Measurements from ENCODE around the gene NOP16.

GRCh38 chr5:176436656-176437055 lies 48.3 kb upstream of the NOP16 start:
- TF ChIP-seq, protein P1, sequence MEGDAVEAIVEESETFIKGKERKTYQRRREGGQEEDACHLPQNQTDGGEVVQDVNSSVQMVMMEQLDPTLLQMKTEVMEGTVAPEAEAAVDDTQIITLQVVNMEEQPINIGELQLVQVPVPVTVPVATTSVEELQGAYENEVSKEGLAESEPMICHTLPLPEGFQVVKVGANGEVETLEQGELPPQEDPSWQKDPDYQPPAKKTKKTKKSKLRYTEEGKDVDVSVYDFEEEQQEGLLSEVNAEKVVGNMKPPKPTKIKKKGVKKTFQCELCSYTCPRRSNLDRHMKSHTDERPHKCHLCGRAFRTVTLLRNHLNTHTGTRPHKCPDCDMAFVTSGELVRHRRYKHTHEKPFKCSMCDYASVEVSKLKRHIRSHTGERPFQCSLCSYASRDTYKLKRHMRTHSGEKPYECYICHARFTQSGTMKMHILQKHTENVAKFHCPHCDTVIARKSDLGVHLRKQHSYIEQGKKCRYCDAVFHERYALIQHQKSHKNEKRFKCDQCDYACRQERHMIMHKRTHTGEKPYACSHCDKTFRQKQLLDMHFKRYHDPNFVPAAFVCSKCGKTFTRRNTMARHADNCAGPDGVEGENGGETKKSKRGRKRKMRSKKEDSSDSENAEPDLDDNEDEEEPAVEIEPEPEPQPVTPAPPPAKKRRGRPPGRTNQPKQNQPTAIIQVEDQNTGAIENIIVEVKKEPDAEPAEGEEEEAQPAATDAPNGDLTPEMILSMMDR (IDR thresholded peaks at IDR 0.05), result no peak
- TF ChIP-seq POLR2AphosphoS5 (IDR thresholded peaks at IDR 0.05), result no peak
- no peak for TF ChIP-seq POLR2A (IDR thresholded peaks at IDR 0.05)
